Measurements from ENCODE around the gene RBM43.

DNA sequence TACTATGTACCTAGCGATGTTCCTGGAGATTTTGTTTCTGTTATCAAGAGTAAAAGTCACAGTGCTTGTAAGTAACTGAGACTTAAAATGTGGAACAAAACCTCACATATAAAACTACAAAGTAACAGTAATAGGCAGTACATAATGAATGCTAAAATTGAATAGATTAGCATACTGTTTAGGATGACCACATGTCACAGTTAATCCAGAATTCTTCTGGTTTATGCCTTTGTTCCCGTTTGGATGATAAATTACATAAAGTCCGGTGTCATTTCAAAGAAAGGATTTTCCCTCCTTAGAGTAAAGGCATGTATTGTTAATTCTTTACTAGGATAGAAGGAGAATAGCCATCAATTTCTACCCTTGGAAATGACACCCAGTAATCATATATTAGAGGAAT is 56.1 kb downstream of the RBM43 start:
- TF ChIP-seq, protein P1, sequence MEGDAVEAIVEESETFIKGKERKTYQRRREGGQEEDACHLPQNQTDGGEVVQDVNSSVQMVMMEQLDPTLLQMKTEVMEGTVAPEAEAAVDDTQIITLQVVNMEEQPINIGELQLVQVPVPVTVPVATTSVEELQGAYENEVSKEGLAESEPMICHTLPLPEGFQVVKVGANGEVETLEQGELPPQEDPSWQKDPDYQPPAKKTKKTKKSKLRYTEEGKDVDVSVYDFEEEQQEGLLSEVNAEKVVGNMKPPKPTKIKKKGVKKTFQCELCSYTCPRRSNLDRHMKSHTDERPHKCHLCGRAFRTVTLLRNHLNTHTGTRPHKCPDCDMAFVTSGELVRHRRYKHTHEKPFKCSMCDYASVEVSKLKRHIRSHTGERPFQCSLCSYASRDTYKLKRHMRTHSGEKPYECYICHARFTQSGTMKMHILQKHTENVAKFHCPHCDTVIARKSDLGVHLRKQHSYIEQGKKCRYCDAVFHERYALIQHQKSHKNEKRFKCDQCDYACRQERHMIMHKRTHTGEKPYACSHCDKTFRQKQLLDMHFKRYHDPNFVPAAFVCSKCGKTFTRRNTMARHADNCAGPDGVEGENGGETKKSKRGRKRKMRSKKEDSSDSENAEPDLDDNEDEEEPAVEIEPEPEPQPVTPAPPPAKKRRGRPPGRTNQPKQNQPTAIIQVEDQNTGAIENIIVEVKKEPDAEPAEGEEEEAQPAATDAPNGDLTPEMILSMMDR (IDR thresholded peaks at IDR 0.05): no peak
- TF ChIP-seq POLR2A (IDR thresholded peaks at IDR 0.05): no peak

Measured in adrenal gland (tissue), 5 donors.